WTC11 (cell line): ENCODE results near the gene NT5C1B. TPM values are rescaled to one million over a fixed set of nuclear protein-coding genes. Genes with fewer than 3 reads are reported as not detected.

Experiments
- ATAC-seq: fragments of 200-7000 bp; cut with Tn5 transposase; 2 replicates; pipeline ENCODE4 v1.10.0; 2021; ENCODE audit warnings: mild to moderate bottlenecking, moderate library complexity
- CTCF ChIA-PET: fragments of 300-600 bp; sonication (Branson Sonifier 250); formaldehyde crosslinking; loops from one replicate; lab custom pipeline; 2021; ENCODE audit warnings: antibody characterized with exemption; lab: Charles Lee
- POLR2A ChIA-PET: fragments of 350-600 bp; sonication (Branson Sonifier 250); formaldehyde crosslinking; loops from one replicate; lab custom pipeline; 2021; ENCODE audit warnings: antibody characterized with exemption; lab: Charles Lee
- DNase-seq: peaks from one replicate; pipeline ENCODE4 v3.0.0; 2021; ENCODE audit warnings: low spot score
- H3K27ac Mint-ChIP-seq: 2 replicates; pipeline ENCODE4 v1.8.0; 2021; ENCODE audit warnings: mixed read lengths
- H3K27me3 Mint-ChIP-seq: 2 replicates; pipeline ENCODE4 v1.8.0; 2021; ENCODE audit warnings: low read depth, mild to moderate bottlenecking, moderate library complexity, mixed read lengths
- H3K36me3 Mint-ChIP-seq: 2 replicates; pipeline ENCODE4 v1.8.0; 2021; ENCODE audit warnings: mixed read lengths
- H3K4me1 Mint-ChIP-seq: 2 replicates; pipeline ENCODE4 v1.8.0; 2022; ENCODE audit warnings: mixed read lengths
- H3K4me3 Mint-ChIP-seq: 2 replicates; pipeline ENCODE4 v1.8.0; 2021; ENCODE audit warnings: mild to moderate bottlenecking, moderate library complexity, mixed read lengths
- H3K9me3 Mint-ChIP-seq: 2 replicates; pipeline ENCODE4 v1.8.0; 2021; ENCODE audit warnings: mixed read lengths
- ATF6 ChIP-seq: sonication (generic); formaldehyde crosslinking; IDR thresholded peaks from 2 replicates; pipeline ENCODE4 v1.8.1; 2023; ENCODE audit warnings: mild to moderate bottlenecking, missing genetic modification reagents
- CBFB ChIP-seq: sonication (generic); formaldehyde crosslinking; IDR thresholded peaks from 2 replicates; pipeline ENCODE4 v1.8.1; 2022; ENCODE audit warnings: mild to moderate bottlenecking, low read depth, missing genetic modification reagents
- CREM ChIP-seq: sonication (generic); formaldehyde crosslinking; IDR thresholded peaks from 2 replicates; pipeline ENCODE4 v1.8.1; 2022; ENCODE audit warnings: mild to moderate bottlenecking, missing genetic modification reagents, moderate library complexity
- ESRRA ChIP-seq: sonication (generic); formaldehyde crosslinking; IDR thresholded peaks from 2 replicates; pipeline ENCODE4 v1.8.1; 2022; ENCODE audit warnings: mild to moderate bottlenecking, missing genetic modification reagents, borderline replicate concordance
- IRF2 ChIP-seq: sonication (generic); formaldehyde crosslinking; IDR thresholded peaks from 2 replicates; pipeline ENCODE4 v1.8.0; 2022; ENCODE audit warnings: low read depth, missing genetic modification reagents, borderline replicate concordance
- NFYB ChIP-seq: sonication (generic); formaldehyde crosslinking; conservative IDR thresholded peaks from 2 replicates; pipeline ENCODE4 v1.8.0; 2022; ENCODE audit warnings: low read depth, missing genetic modification reagents
- PREB ChIP-seq: sonication (generic); formaldehyde crosslinking; IDR thresholded peaks from 2 replicates; pipeline ENCODE4 v1.8.1; 2022; ENCODE audit warnings: mild to moderate bottlenecking, missing genetic modification reagents, moderate library complexity, borderline replicate concordance
- TEAD4 ChIP-seq: sonication (generic); formaldehyde crosslinking; IDR thresholded peaks from 2 replicates; pipeline ENCODE4 v1.8.0; 2022; ENCODE audit warnings: mild to moderate bottlenecking, missing genetic modification reagents
- TP53 ChIP-seq: sonication (generic); formaldehyde crosslinking; IDR thresholded peaks from 2 replicates; pipeline ENCODE4 v1.8.1; 2023; ENCODE audit warnings: mild to moderate bottlenecking, missing genetic modification reagents
- ZBTB21 ChIP-seq: sonication (generic); formaldehyde crosslinking; IDR thresholded peaks from 2 replicates; pipeline ENCODE4 v1.8.1; 2023; ENCODE audit warnings: mild to moderate bottlenecking, missing genetic modification reagents, borderline replicate concordance
- ZNF121 ChIP-seq: sonication (generic); formaldehyde crosslinking; IDR thresholded peaks from 2 replicates; pipeline ENCODE4 v1.8.0; 2023; ENCODE audit warnings: missing genetic modification reagents
- ZNF263 ChIP-seq: sonication (generic); formaldehyde crosslinking; IDR thresholded peaks from 2 replicates; pipeline ENCODE4 v1.8.1; 2022; ENCODE audit warnings: low read depth, mild to moderate bottlenecking, moderate library complexity, missing genetic modification reagents
- ZNF281 ChIP-seq: sonication (generic); formaldehyde crosslinking; IDR thresholded peaks from 2 replicates; pipeline ENCODE4 v1.8.0; 2023; ENCODE audit warnings: mild to moderate bottlenecking, missing genetic modification reagents
- ZNF317 ChIP-seq: sonication (generic); formaldehyde crosslinking; IDR thresholded peaks from 2 replicates; pipeline ENCODE4 v1.8.1; 2023; ENCODE audit warnings: low read depth, mild to moderate bottlenecking, moderate library complexity, missing genetic modification reagents, borderline replicate concordance
- ZNF425 ChIP-seq: fragments of 250-450 bp; sonication (Bioruptor Pico); conservative IDR thresholded peaks from 2 replicates; pipeline ENCODE4 v1.9.0; 2021; ENCODE audit warnings: mild to moderate bottlenecking
- total RNA-seq: library from RNA; stranded (reverse); gene quantifications from 3 replicates; pipeline ENCODE4 v1.2.3, GENCODE V29; 2021
- TF ChIP-seq, protein P1 (sequence below): sonication (generic); formaldehyde crosslinking; IDR thresholded peaks from 2 replicates; pipeline ENCODE4 v1.8.1; 2022; ENCODE audit warnings: missing genetic modification reagents, borderline replicate concordance
- TF ChIP-seq, protein P2 (sequence below): sonication (generic); formaldehyde crosslinking; IDR thresholded peaks from 2 replicates; pipeline ENCODE4 v1.8.0; 2022; ENCODE audit warnings: mild to moderate bottlenecking, missing genetic modification reagents

NT5C1B gene
- total RNA-seq, 1 experiment from 2014 or later = not detected

GRCh38 chr2:18540872-18541271 is 48.5 kb downstream of the NT5C1B start (continued):
- TF ChIP-seq, protein P1, sequence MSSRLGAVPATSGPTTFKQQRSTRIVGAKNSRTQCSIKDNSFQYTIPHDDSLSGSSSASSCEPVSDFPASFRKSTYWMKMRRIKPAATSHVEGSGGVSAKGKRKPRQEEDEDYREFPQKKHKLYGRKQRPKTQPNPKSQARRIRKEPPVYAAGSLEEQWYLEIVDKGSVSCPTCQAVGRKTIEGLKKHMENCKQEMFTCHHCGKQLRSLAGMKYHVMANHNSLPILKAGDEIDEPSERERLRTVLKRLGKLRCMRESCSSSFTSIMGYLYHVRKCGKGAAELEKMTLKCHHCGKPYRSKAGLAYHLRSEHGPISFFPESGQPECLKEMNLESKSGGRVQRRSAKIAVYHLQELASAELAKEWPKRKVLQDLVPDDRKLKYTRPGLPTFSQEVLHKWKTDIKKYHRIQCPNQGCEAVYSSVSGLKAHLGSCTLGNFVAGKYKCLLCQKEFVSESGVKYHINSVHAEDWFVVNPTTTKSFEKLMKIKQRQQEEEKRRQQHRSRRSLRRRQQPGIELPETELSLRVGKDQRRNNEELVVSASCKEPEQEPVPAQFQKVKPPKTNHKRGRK (CRISPR knock-in tag) = no peak
- TF ChIP-seq ZNF281 (CRISPR knock-in tag) (no peak), PREB (CRISPR knock-in tag) (no peak), ESRRA (CRISPR knock-in tag) (no peak), CREM (no peak)

- Mint-ChIP-seq H3K27ac (no peak overlapping the region), H3K4me3 (no peak overlapping the region), H3K9me3 (no peaks in the 10 kb centered on the region), H3K36me3 (no peaks in the 10 kb centered on the region), H3K27me3 (no peaks in the 10 kb centered on the region; the same call in 1 of the 2 replicates), H3K4me1 (no peaks in the 10 kb centered on the region)
- DNase-seq (no peak), ATAC-seq (no peak)
- TF ChIP-seq IRF2 (CRISPR knock-in tag) = no peak
- TF ChIP-seq ZNF121 = no peak
- no peak for TF ChIP-seq NFYB
- TF ChIP-seq ZNF263 (CRISPR knock-in tag) = no peak
- TF ChIP-seq TP53 (CRISPR knock-in tag) = no peak
- no peak for TF ChIP-seq ATF6 (CRISPR knock-in tag)
- TF ChIP-seq, protein P2, sequence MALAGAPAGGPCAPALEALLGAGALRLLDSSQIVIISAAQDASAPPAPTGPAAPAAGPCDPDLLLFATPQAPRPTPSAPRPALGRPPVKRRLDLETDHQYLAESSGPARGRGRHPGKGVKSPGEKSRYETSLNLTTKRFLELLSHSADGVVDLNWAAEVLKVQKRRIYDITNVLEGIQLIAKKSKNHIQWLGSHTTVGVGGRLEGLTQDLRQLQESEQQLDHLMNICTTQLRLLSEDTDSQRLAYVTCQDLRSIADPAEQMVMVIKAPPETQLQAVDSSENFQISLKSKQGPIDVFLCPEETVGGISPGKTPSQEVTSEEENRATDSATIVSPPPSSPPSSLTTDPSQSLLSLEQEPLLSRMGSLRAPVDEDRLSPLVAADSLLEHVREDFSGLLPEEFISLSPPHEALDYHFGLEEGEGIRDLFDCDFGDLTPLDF (CRISPR knock-in tag) = no peak
- no peak for TF ChIP-seq ZNF317 (CRISPR knock-in tag)
- TF ChIP-seq ZBTB21 = no peak
- no peak for TF ChIP-seq CBFB (CRISPR knock-in tag)
- TF ChIP-seq ZNF425 (CRISPR knock-in tag) = no peak
- TF ChIP-seq TEAD4 (CRISPR knock-in tag) = no peak
- CTCF ChIA-PET = interaction anchor here (0.8 kb wide), 1 partner anchor 16 kb away, joined by 4 read pairs; no protein-coding TSS in a partner anchor
- POLR2A ChIA-PET = no interaction called here
These were observed 52.7 kb downstream of the NT5C1B start for GRCh38 chr2:18536697-18537096.
